Liver (tissue), 9 donors: ENCODE results near the gene DDX39A. TPM values are rescaled to one million over a fixed set of nuclear protein-coding genes. Genes with fewer than 3 reads are reported as not detected.

Experiments used
- DNase-seq: peaks from one replicate; pipeline ENCODE4 v3.0.0-alpha.2; 2017; ENCODE audit warnings: low spot score
- H3K27ac ChIP-seq, 2 donors: one replicate each; pipeline ENCODE4 v1.7.0; 2013; ENCODE audit warnings: inconsistent platforms in 2 of 2, low read length in 2 of 2, control low read depth in 1 of 2, low read depth in 1 of 2, mild to moderate bottlenecking in 1 of 2
- H3K27me3 ChIP-seq, 4 donors: one replicate each; pipeline versions ENCODE4 v1.6.1 to v1.7.0; 2013; ENCODE audit warnings: low read length in 3 of 4, inconsistent platforms in 1 of 4, mild to moderate bottlenecking in 1 of 4, moderate library complexity in 1 of 4; ENCODE audit not compliant: control insufficient read depth in 4 of 4, insufficient read depth in 4 of 4
- H3K36me3 ChIP-seq, 4 donors: one replicate each; pipeline versions ENCODE4 v1.6.1 to v1.7.0; 2013; ENCODE audit warnings: low read length in 3 of 4, mild to moderate bottlenecking in 3 of 4, low read depth in 1 of 4, moderate library complexity in 1 of 4; ENCODE audit not compliant: control insufficient read depth in 4 of 4, insufficient read depth in 3 of 4
- H3K4me1 ChIP-seq, 4 donors: one replicate each; pipeline versions ENCODE4 v1.6.1 to v1.7.0; 2013; ENCODE audit warnings: low read length in 3 of 4, mild to moderate bottlenecking in 3 of 4, moderate library complexity in 1 of 4; ENCODE audit not compliant: control insufficient read depth in 4 of 4, insufficient read depth in 4 of 4
- H3K4me3 ChIP-seq, 3 donors: one replicate each; pipeline versions ENCODE4 v1.6.1 to v1.7.0; 2013; ENCODE audit warnings: low read length in 3 of 3, control low read depth in 1 of 3, low read depth in 1 of 3, mild to moderate bottlenecking in 1 of 3
- H3K9ac ChIP-seq, 2 donors: one replicate each; pipeline ENCODE4 v1.7.0; 2013; ENCODE audit warnings: low read length in 2 of 2, mild to moderate bottlenecking in 2 of 2, moderate library complexity in 2 of 2, control low read depth in 1 of 2, low read depth in 1 of 2
- H3K9me3 ChIP-seq, 4 donors: one replicate each; pipeline versions ENCODE4 v1.6.1 to v1.7.0; 2013; ENCODE audit warnings: low read length in 3 of 4; ENCODE audit not compliant: control insufficient read depth in 4 of 4
- EGR1 ChIP-seq, 2 donors: IDR thresholded peaks; 2 replicates each; pipeline ENCODE4 v1.6.1; 2016 to 2018; ENCODE audit warnings: antibody characterized with exemption in 2 of 2, low read depth in 2 of 2
- FOXA1 ChIP-seq: IDR thresholded peaks from 2 replicates; pipeline ENCODE4 v1.6.1; 2016; ENCODE audit warnings: antibody characterized with exemption
- FOXA2 ChIP-seq: IDR thresholded peaks from 2 replicates; pipeline ENCODE4 v1.6.1; 2016; ENCODE audit warnings: antibody characterized with exemption
- GABPA ChIP-seq, 2 donors: IDR thresholded peaks in 1 of 2; conservative IDR thresholded peaks in 1 of 2; 2 replicates each; pipeline ENCODE4 v1.6.1; 2016; ENCODE audit warnings: antibody characterized with exemption in 2 of 2, mild to moderate bottlenecking in 1 of 2, moderate library complexity in 1 of 2
- HNF4A ChIP-seq, 2 donors: conservative IDR thresholded peaks; 2 replicates each; pipeline ENCODE4 v1.6.1; 2016; ENCODE audit warnings: antibody characterized with exemption in 2 of 2, mild to moderate bottlenecking in 2 of 2
- JUND ChIP-seq, 2 donors: IDR thresholded peaks; 2 replicates each; pipeline ENCODE4 v1.6.1; 2016; ENCODE audit warnings: antibody characterized with exemption in 2 of 2
- NR2F2 ChIP-seq: IDR thresholded peaks from 2 replicates; pipeline ENCODE4 v1.6.1; 2016; ENCODE audit warnings: antibody characterized with exemption
- RXRA ChIP-seq, 2 donors: IDR thresholded peaks; 2 replicates each; pipeline ENCODE4 v1.6.1; 2017 to 2018; ENCODE audit warnings: antibody characterized with exemption in 2 of 2, mild to moderate bottlenecking in 1 of 2
- SP1 ChIP-seq: IDR thresholded peaks from 2 replicates; pipeline ENCODE4 v1.6.1; 2018; ENCODE audit warnings: antibody characterized with exemption, mild to moderate bottlenecking
- TAF1 ChIP-seq: conservative IDR thresholded peaks from 2 replicates; pipeline ENCODE4 v1.6.1; 2016; ENCODE audit warnings: antibody characterized with exemption, mild to moderate bottlenecking
- YY1 ChIP-seq: IDR thresholded peaks from 2 replicates; pipeline ENCODE4 v1.6.1; 2016; ENCODE audit warnings: antibody characterized with exemption, mild to moderate bottlenecking
- WGBS: extraction: QIAGEN DNeasy Blood & Tissue Kit; methylation state at CpG from one replicate; pipeline ENCODE4 v1.1.7; 2013; 5-methylcytosine and 5-hydroxymethylcytosine counted together
- polyA plus RNA-seq, 2 donors: library from polyadenylated mRNA; stranded (reverse) in 1 of 2; unstranded in 1 of 2; fragments of 200-250 nt in 1 of 2; fragments of >200 nt in 1 of 2; fragmentation: Nextera tagmentation in 1 of 2; extraction: Ambion mirVana in 1 of 2; gene quantifications; one replicate each; pipeline versions ENCODE4 v1.2.1 to v1.2.3, GENCODE V29; 2013 to 2015
- total RNA-seq, 2 donors: library from RNA; depleted of rRNA; stranded (reverse); fragments of >200 nt; gene quantifications; one replicate each; pipeline ENCODE4 v1.2.3, GENCODE V29; 2014
- TF ChIP-seq, protein P1 (sequence below): IDR thresholded peaks from 2 replicates; pipeline ENCODE4 v1.6.1; 2016; ENCODE audit warnings: antibody characterized with exemption
- TF ChIP-seq, protein P2 (sequence below): IDR thresholded peaks from 2 replicates; pipeline ENCODE4 v1.6.1; 2016; ENCODE audit warnings: antibody characterized with exemption, mild to moderate bottlenecking
- TF ChIP-seq, protein P3 (sequence below): fragments of 150-350 bp; IDR thresholded peaks from 2 replicates; pipeline ENCODE4 v1.5.1; 2017; ENCODE audit warnings: improper control_type of control experiment, low read depth, low read length; ENCODE audit not compliant: missing input control
- donor health status: healthy.
- donor health status: healthy.
- donor health status: healthy.
- donor health status: healthy.
- donor health status: healthy.

The DDX39A gene
- total and polyA plus RNA-seq, 4 donors = 24.9 to 54.7 (median 35.4) TPM

DNA sequence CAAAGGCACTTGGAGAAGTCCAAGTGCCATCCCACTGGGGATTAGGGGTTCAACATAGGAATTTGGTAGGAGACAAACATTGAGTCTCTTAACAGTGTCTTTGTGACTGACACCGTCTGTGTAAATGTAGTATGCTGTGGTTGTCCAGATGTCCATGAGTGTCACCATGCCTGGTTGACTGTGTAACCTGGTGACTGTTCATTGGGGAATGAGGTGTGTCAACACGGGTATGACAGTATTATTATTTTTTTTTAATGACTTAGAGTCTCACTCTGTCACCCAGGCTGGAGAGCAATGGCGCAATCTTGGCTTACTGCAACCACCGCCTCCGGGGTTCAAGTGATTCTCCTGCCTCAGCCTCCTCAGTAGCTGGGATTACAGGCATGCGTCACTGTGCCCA, 30.2 kb upstream of the DDX39A start:
- Histone ChIP-seq H3K9ac (no peak overlapping the region), H3K27ac (no peak overlapping the region), H3K4me3 (no peak overlapping the region), H3K36me3 (peaks cover 10 to 41% (median 31%) of the 10 kb centered on the region in 4 donors), H3K27me3 (no peaks in the 10 kb centered on the region), H3K4me1 (no peaks in the 10 kb centered on the region), H3K9me3 (no peaks in the 10 kb centered on the region)
- no peak for DNase-seq
- TF ChIP-seq, protein P1, sequence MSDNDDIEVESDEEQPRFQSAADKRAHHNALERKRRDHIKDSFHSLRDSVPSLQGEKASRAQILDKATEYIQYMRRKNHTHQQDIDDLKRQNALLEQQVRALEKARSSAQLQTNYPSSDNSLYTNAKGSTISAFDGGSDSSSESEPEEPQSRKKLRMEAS = no peak
- no peak for TF ChIP-seq HNF4A (conservative IDR thresholded peaks at IDR 0.05)
- 95% methylated on average over 6 of the region's 6 CpGs for WGBS

DNA sequence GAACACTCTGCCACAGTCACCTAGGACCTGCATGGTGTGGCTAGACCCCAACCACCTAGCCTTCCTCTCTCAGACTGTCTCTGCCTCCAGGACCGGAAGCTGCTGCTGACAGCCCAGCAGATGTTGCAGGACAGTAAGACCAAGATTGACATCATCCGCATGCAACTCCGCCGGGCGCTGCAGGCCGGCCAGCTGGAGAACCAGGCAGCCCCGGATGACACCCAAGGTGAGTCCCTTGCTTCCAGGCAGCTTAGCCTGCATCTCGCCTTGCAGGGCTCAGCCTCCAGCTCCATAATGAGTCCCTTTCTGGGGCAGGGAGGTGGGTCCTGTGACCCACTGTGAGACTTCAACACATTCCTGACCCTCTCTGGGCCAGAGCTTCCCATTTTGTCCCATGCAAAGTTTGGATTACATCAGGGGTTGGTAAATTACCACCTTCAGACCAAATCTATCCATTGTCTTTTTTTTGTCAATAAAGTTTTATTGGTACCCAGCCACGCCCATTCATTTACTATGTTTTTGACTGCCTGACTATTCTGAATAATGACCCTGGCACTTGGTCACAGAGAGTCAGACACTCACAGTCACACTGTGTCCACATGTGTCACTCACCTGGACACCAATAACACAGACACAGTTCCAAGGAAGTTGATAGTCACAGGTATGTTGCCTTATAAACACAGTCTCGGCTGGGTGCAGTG, 27.3 kb upstream of the DDX39A start:
- no peaks in the 10 kb centered on the region for H3K27me3 ChIP-seq
- H3K9me3 ChIP-seq = no peaks in the 10 kb centered on the region
- peaks cover 20 to 56% (median 40%) of the 10 kb centered on the region in 4 donors for H3K36me3 ChIP-seq
- no peak overlapping the region for H3K4me3 ChIP-seq
- 96% methylated on average over 10 of the region's 10 CpGs for WGBS
- H3K4me1 ChIP-seq = no peaks in the 10 kb centered on the region
- TF ChIP-seq GABPA (IDR thresholded peaks at IDR 0.05 in 1 of 2, conservative IDR thresholded peaks at IDR 0.05 in 1 of 2) (no peak), SP1 (no peak), EGR1 (IDR thresholded peaks at IDR 0.05; ENCODE audit: low read depth in 2 of 2) (no peak), HNF4A (conservative IDR thresholded peaks at IDR 0.05) (no peak), YY1 (no peak), JUND (IDR thresholded peaks at IDR 0.05) (no peak), RXRA (IDR thresholded peaks at IDR 0.05) (no peak), FOXA1 (no peak), TAF1 (no peak), NR2F2 (no peak), FOXA2 (no peak)
- TF ChIP-seq, protein P2, sequence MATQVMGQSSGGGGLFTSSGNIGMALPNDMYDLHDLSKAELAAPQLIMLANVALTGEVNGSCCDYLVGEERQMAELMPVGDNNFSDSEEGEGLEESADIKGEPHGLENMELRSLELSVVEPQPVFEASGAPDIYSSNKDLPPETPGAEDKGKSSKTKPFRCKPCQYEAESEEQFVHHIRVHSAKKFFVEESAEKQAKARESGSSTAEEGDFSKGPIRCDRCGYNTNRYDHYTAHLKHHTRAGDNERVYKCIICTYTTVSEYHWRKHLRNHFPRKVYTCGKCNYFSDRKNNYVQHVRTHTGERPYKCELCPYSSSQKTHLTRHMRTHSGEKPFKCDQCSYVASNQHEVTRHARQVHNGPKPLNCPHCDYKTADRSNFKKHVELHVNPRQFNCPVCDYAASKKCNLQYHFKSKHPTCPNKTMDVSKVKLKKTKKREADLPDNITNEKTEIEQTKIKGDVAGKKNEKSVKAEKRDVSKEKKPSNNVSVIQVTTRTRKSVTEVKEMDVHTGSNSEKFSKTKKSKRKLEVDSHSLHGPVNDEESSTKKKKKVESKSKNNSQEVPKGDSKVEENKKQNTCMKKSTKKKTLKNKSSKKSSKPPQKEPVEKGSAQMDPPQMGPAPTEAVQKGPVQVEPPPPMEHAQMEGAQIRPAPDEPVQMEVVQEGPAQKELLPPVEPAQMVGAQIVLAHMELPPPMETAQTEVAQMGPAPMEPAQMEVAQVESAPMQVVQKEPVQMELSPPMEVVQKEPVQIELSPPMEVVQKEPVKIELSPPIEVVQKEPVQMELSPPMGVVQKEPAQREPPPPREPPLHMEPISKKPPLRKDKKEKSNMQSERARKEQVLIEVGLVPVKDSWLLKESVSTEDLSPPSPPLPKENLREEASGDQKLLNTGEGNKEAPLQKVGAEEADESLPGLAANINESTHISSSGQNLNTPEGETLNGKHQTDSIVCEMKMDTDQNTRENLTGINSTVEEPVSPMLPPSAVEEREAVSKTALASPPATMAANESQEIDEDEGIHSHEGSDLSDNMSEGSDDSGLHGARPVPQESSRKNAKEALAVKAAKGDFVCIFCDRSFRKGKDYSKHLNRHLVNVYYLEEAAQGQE = no peak
- TF ChIP-seq, protein P1 = no peak
- TF ChIP-seq, protein P3, sequence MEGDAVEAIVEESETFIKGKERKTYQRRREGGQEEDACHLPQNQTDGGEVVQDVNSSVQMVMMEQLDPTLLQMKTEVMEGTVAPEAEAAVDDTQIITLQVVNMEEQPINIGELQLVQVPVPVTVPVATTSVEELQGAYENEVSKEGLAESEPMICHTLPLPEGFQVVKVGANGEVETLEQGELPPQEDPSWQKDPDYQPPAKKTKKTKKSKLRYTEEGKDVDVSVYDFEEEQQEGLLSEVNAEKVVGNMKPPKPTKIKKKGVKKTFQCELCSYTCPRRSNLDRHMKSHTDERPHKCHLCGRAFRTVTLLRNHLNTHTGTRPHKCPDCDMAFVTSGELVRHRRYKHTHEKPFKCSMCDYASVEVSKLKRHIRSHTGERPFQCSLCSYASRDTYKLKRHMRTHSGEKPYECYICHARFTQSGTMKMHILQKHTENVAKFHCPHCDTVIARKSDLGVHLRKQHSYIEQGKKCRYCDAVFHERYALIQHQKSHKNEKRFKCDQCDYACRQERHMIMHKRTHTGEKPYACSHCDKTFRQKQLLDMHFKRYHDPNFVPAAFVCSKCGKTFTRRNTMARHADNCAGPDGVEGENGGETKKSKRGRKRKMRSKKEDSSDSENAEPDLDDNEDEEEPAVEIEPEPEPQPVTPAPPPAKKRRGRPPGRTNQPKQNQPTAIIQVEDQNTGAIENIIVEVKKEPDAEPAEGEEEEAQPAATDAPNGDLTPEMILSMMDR = no peak
- no peak overlapping the region for H3K9ac ChIP-seq
- H3K27ac ChIP-seq = no peak overlapping the region
- DNase-seq = no peak
